Activated T-helper 1 cell treated with anti-CD3 and anti-CD28 coated beads, Interleukin-2, amount 50 U/mL, for 16 hours (primary cell): ENCODE measurements around the gene TRAF3.

ENCODE experiments used
- DNase-seq, 2 donors: peaks; one replicate each; pipeline ENCODE4 v3.0.0-alpha.2; 2020; ENCODE audit warnings: low read depth in 1 of 2, low spot score in 1 of 2

TRAF3 gene

GRCh38 chr14:102949062-102949800 is 172.0 kb downstream of the TRAF3 start:
- DNase-seq = no peak

GRCh38 chr14:102949801-102950451 is 172.7 kb downstream of the TRAF3 start:
- DNase-seq = no peak

- DNase-seq = no peak
These were observed 173.8 kb downstream of the TRAF3 start for GRCh38 chr14:102951034-102951433.

GRCh38 chr14:102951799-102952198 is 174.6 kb downstream of the TRAF3 start:
- no peak for DNase-seq

GRCh38 chr14:102952276-102952675 is 175.0 kb downstream of the TRAF3 start:
- no peak for DNase-seq

GRCh38 chr14:102953100-102953499 is 175.9 kb downstream of the TRAF3 start:
- DNase-seq = no peak

- DNase-seq = no peak
These were observed 177.0 kb downstream of the TRAF3 start for GRCh38 chr14:102954081-102954789.

GRCh38 chr14:102955636-102956408 is 178.6 kb downstream of the TRAF3 start:
- no peak for DNase-seq

- no peak for DNase-seq
These were observed 180.0 kb downstream of the TRAF3 start for GRCh38 chr14:102957222-102957621.

GRCh38 chr14:102958461-102958860 is 181.2 kb downstream of the TRAF3 start:
- DNase-seq = no peak
